T1000 (cell line): ENCODE data around the gene ZSWIM4.

Experiments
- DNase-seq: peaks from one replicate; lab custom pipeline; 2025; ENCODE audit warnings: mixed read lengths; lab: John Stamatoyannopoulos, UW

ZSWIM4 gene

GRCh38 chr19:13835791-13836723, 40.8 kb downstream of the ZSWIM4 start:
- DNase-seq, result no peak

GRCh38 chr19:13838435-13839129, 43.3 kb downstream of the ZSWIM4 start:
- DNase-seq, result no peak

GRCh38 chr19:13839130-13839937, 44.1 kb downstream of the ZSWIM4 start:
- peak; percentile 71 for DNase-seq

- DNase-seq, result peak; percentile 66
These were observed 44.7 kb downstream of the ZSWIM4 start for GRCh38 chr19:13839938-13840304.

- peak; percentile 67 for DNase-seq
These were observed 45.3 kb downstream of the ZSWIM4 start for GRCh38 chr19:13840305-13841085.

- no peak for DNase-seq
These were observed 46.1 kb downstream of the ZSWIM4 start for GRCh38 chr19:13841086-13841961.

- DNase-seq, result no peak
These were observed 46.7 kb downstream of the ZSWIM4 start for GRCh38 chr19:13841962-13842290.

- peak; percentile 63 for DNase-seq
These were observed 47.3 kb downstream of the ZSWIM4 start for GRCh38 chr19:13842291-13843103.

- peak; percentile 29 for DNase-seq
These were observed 48.1 kb downstream of the ZSWIM4 start for GRCh38 chr19:13843104-13843921.

GRCh38 chr19:13844130-13844631, 48.9 kb downstream of the ZSWIM4 start:
- no peak for DNase-seq

- DNase-seq, result peak; percentile 97
These were observed 51.5 kb downstream of the ZSWIM4 start for GRCh38 chr19:13846557-13847406.

- peak; percentile 74 for DNase-seq
These were observed 52.4 kb downstream of the ZSWIM4 start for GRCh38 chr19:13847407-13848339.

GRCh38 chr19:13848340-13848677, 53.1 kb downstream of the ZSWIM4 start:
- DNase-seq, result no peak

- DNase-seq, result no peak
These were observed 53.8 kb downstream of the ZSWIM4 start for GRCh38 chr19:13848798-13849676.
